Duodenal mucosa (tissue), 2 donors: ENCODE results near the gene MICOS13.

Experiments
- H3K27ac ChIP-seq: one replicate; pipeline ENCODE4 v1.7.0; 2013; ENCODE audit warnings: low read depth, low read length
- H3K27me3 ChIP-seq, 2 donors: one replicate each; pipeline ENCODE4 v1.7.0; 2013; ENCODE audit warnings: low read length in 2 of 2, control low read depth in 1 of 2; ENCODE audit not compliant: insufficient read depth in 2 of 2, control insufficient read depth in 1 of 2
- H3K36me3 ChIP-seq, 2 donors: one replicate each; pipeline ENCODE4 v1.7.0; 2013; ENCODE audit warnings: low read length in 2 of 2, control low read depth in 1 of 2; ENCODE audit not compliant: insufficient read depth in 2 of 2, control insufficient read depth in 1 of 2
- H3K4me1 ChIP-seq, 2 donors: one replicate each; pipeline ENCODE4 v1.7.0; 2013; ENCODE audit warnings: low read length in 2 of 2, control low read depth in 1 of 2; ENCODE audit not compliant: insufficient read depth in 2 of 2, control insufficient read depth in 1 of 2
- H3K4me3 ChIP-seq, 2 donors: one replicate each; pipeline ENCODE4 v1.7.0; 2013; ENCODE audit warnings: low read length in 2 of 2, low read depth in 1 of 2
- H3K9ac ChIP-seq, 2 donors: one replicate each; pipeline ENCODE4 v1.7.0; 2013; ENCODE audit warnings: low read length in 2 of 2, low read depth in 1 of 2
- H3K9me3 ChIP-seq, 2 donors: one replicate each; pipeline ENCODE4 v1.7.0; 2013; ENCODE audit warnings: low read length in 2 of 2, control low read depth in 1 of 2; ENCODE audit not compliant: control insufficient read depth in 1 of 2

Gene MICOS13

GRCh38 chr19:5665781-5666513 is 14.4 kb downstream of the MICOS13 start:
- H3K27ac ChIP-seq: no peak overlapping the region
- H3K27me3 ChIP-seq: no peaks in the 10 kb centered on the region
- no peak overlapping the region for H3K4me3 ChIP-seq
- H3K9ac ChIP-seq: no peak overlapping the region
- no peaks in the 10 kb centered on the region for H3K4me1 ChIP-seq
- H3K36me3 ChIP-seq: peaks cover 58 to 84% of the 10 kb centered on the region in 2 donors
- no peaks in the 10 kb centered on the region for H3K9me3 ChIP-seq

- Histone ChIP-seq H3K4me1 (no peaks in the 10 kb centered on the region), H3K36me3 (peaks cover 57 to 94% of the 10 kb centered on the region in 2 donors), H3K9ac (no peak overlapping the region), H3K27ac (no peak overlapping the region), H3K27me3 (no peaks in the 10 kb centered on the region), H3K9me3 (no peaks in the 10 kb centered on the region), H3K4me3 (no peak overlapping the region)
These were observed 15.8 kb downstream of the MICOS13 start for GRCh38 chr19:5664515-5664914.

GRCh38 chr19:5663904-5664303 is 16.4 kb downstream of the MICOS13 start:
- Histone ChIP-seq H3K27ac (no peak overlapping the region), H3K9ac (no peak overlapping the region), H3K4me1 (no peaks in the 10 kb centered on the region), H3K36me3 (peaks cover 52 to 92% of the 10 kb centered on the region in 2 donors), H3K27me3 (no peaks in the 10 kb centered on the region), H3K9me3 (no peaks in the 10 kb centered on the region), H3K4me3 (no peak overlapping the region)

- peaks cover 48 to 92% of the 10 kb centered on the region in 2 donors for H3K36me3 ChIP-seq
- H3K4me3 ChIP-seq: no peak overlapping the region
- H3K4me1 ChIP-seq: no peaks in the 10 kb centered on the region
- no peak overlapping the region for H3K9ac ChIP-seq
- H3K27ac ChIP-seq: no peak overlapping the region
- H3K9me3 ChIP-seq: no peaks in the 10 kb centered on the region
- H3K27me3 ChIP-seq: no peaks in the 10 kb centered on the region
These were observed 18.8 kb downstream of the MICOS13 start for GRCh38 chr19:5661483-5661882.

GRCh38 chr19:5655412-5655811 is 24.9 kb downstream of the MICOS13 start:
- Histone ChIP-seq H3K27ac (no peak overlapping the region), H3K36me3 (peaks cover 48 to 80% of the 10 kb centered on the region in 2 donors)

GRCh38 chr19:5654931-5655330 is 25.4 kb downstream of the MICOS13 start:
- no peak overlapping the region for H3K9ac ChIP-seq
- peaks cover 52 to 80% of the 10 kb centered on the region in 2 donors for H3K36me3 ChIP-seq
- H3K4me1 ChIP-seq: peaks cover 0 to 6% of the 10 kb centered on the region in 2 donors
- H3K4me3 ChIP-seq: no peak overlapping the region
- no peaks in the 10 kb centered on the region for H3K9me3 ChIP-seq
- H3K27me3 ChIP-seq: no peaks in the 10 kb centered on the region
- no peak overlapping the region for H3K27ac ChIP-seq

More at GRCh38 chr19:5655412-5655811, 24.9 kb downstream of the MICOS13 start:
- Histone ChIP-seq H3K4me3 (no peak overlapping the region), H3K27me3 (no peaks in the 10 kb centered on the region), H3K9ac (no peak overlapping the region), H3K9me3 (no peaks in the 10 kb centered on the region), H3K4me1 (peaks cover 0 to 6% of the 10 kb centered on the region in 2 donors)

GRCh38 chr19:5652261-5652660 is 28.1 kb downstream of the MICOS13 start:
- no peak overlapping the region for H3K9ac ChIP-seq
- H3K4me1 ChIP-seq: peaks cover 0 to 6% of the 10 kb centered on the region in 2 donors
- no peaks in the 10 kb centered on the region for H3K27me3 ChIP-seq
- H3K9me3 ChIP-seq: no peaks in the 10 kb centered on the region
- H3K36me3 ChIP-seq: peaks cover 59 to 79% of the 10 kb centered on the region in 2 donors
- no peak overlapping the region for H3K4me3 ChIP-seq
- H3K27ac ChIP-seq: no peak overlapping the region

GRCh38 chr19:5651361-5651760 is 29.0 kb downstream of the MICOS13 start:
- H3K9me3 ChIP-seq: no peaks in the 10 kb centered on the region
- no peak overlapping the region for H3K9ac ChIP-seq
- peaks cover 0 to 6% of the 10 kb centered on the region in 2 donors for H3K4me1 ChIP-seq
- no peak overlapping the region for H3K27ac ChIP-seq
- H3K4me3 ChIP-seq: no peak overlapping the region
- H3K36me3 ChIP-seq: peaks cover 64 to 80% of the 10 kb centered on the region in 2 donors
- no peaks in the 10 kb centered on the region for H3K27me3 ChIP-seq

- Histone ChIP-seq H3K27me3 (no peaks in the 10 kb centered on the region), H3K36me3 (peaks cover 70 to 86% of the 10 kb centered on the region in 2 donors), H3K27ac (no peak overlapping the region), H3K4me1 (no peaks in the 10 kb centered on the region), H3K9ac (no peak overlapping the region), H3K4me3 (no peak overlapping the region), H3K9me3 (no peaks in the 10 kb centered on the region)
These were observed 31.9 kb downstream of the MICOS13 start for GRCh38 chr19:5648464-5648863.

- H3K36me3 ChIP-seq: peaks cover 67 to 86% of the 10 kb centered on the region in 2 donors
- no peak overlapping the region for H3K27ac ChIP-seq
- no peaks in the 10 kb centered on the region for H3K9me3 ChIP-seq
- no peaks in the 10 kb centered on the region for H3K4me1 ChIP-seq
- H3K4me3 ChIP-seq: no peak overlapping the region
- no peaks in the 10 kb centered on the region for H3K27me3 ChIP-seq
- no peak overlapping the region for H3K9ac ChIP-seq
These were observed 33.6 kb downstream of the MICOS13 start for GRCh38 chr19:5646703-5647102.
